Fibroblast of lung (primary cell): ENCODE data around the gene GPS1. TPM values are rescaled to one million over a fixed set of nuclear protein-coding genes. Genes with fewer than 3 reads are reported as not detected.

Experiments used
- DNase-seq, 2 donors: peaks; one replicate each; pipeline versions ENCODE4 v3.0.0 to v3.0.0-alpha.2; 2010; ENCODE audit warnings: low read depth in 2 of 2
- H2AFZ ChIP-seq: 2 replicates; pipeline ENCODE4 v1.5.1; 2012; ENCODE audit warnings: low read length, control low read depth, inconsistent platforms
- H3K27ac ChIP-seq: 2 replicates; pipeline ENCODE4 v1.5.1; 2011; ENCODE audit warnings: low read length, control low read depth; ENCODE audit not compliant: insufficient read depth
- H3K27me3 ChIP-seq: 2 replicates; pipeline ENCODE4 v1.5.1; 2011; ENCODE audit warnings: mild to moderate bottlenecking, low read length; ENCODE audit not compliant: control insufficient read depth, insufficient read depth
- H3K36me3 ChIP-seq: 2 replicates; pipeline ENCODE4 v1.5.1; 2011; ENCODE audit warnings: low read length; ENCODE audit not compliant: control insufficient read depth, insufficient read depth
- H3K4me1 ChIP-seq: 2 replicates; pipeline ENCODE4 v1.5.1; 2011; ENCODE audit warnings: low read length; ENCODE audit not compliant: control insufficient read depth, insufficient read depth; ENCODE audit errors: extremely low read depth
- H3K4me2 ChIP-seq: 2 replicates; pipeline ENCODE4 v1.5.1; 2011; ENCODE audit warnings: low read length, control low read depth; ENCODE audit not compliant: insufficient read depth; ENCODE audit errors: extremely low read depth
- H3K4me3 ChIP-seq, 4 experiments: fragments of 200-600 bp in 1 of 4; sonication (generic) in 1 of 4; replicated peaks in 1 of 4; 2 replicates each; pipeline ENCODE4 v1.5.1; 2011 to 2016; ENCODE audit warnings: low read length in 4 of 4, low read depth in 3 of 4, mild to moderate bottlenecking in 3 of 4, control low read depth in 2 of 4, inconsistent platforms in 1 of 4, mixed read lengths in 1 of 4; ENCODE audit not compliant: insufficient read depth in 1 of 4; ENCODE audit errors: control extremely low read depth in 1 of 4
- H3K79me2 ChIP-seq: 2 replicates; pipeline ENCODE4 v1.5.1; 2012; ENCODE audit warnings: mild to moderate bottlenecking, low read length, inconsistent platforms; ENCODE audit not compliant: control insufficient read depth, insufficient read depth
- H3K9ac ChIP-seq: 2 replicates; pipeline ENCODE4 v1.5.1; 2011; ENCODE audit warnings: mild to moderate bottlenecking, low read length, control low read depth; ENCODE audit not compliant: insufficient read depth
- H3K9me3 ChIP-seq: 2 replicates; pipeline ENCODE4 v1.5.1; 2012; ENCODE audit warnings: low read depth, low read length; ENCODE audit not compliant: control insufficient read depth, insufficient read depth
- H4K20me1 ChIP-seq: 2 replicates; pipeline ENCODE4 v1.5.1; 2011; ENCODE audit warnings: low read length; ENCODE audit not compliant: control insufficient read depth, insufficient read depth; ENCODE audit errors: extremely low read depth
- CTCF ChIP-seq, 2 donors: IDR thresholded peaks in 1 of 2; conservative IDR thresholded peaks in 1 of 2; 1 replicate in 1 of 2; 2 replicates in 1 of 2; pipeline ENCODE4 v1.5.1; 2011 to 2012; ENCODE audit warnings: low read length in 2 of 2, control low read depth in 1 of 2, inconsistent platforms in 1 of 2, low read depth in 1 of 2, mild to moderate bottlenecking in 1 of 2
- EZH2 ChIP-seq: IDR thresholded peaks from 2 replicates; pipeline ENCODE4 v1.5.1; 2012; ENCODE audit warnings: low read length, control low read depth, mild to moderate bottlenecking; ENCODE audit errors: missing control alignments
- polyA plus RNA-seq, 2 donors: library from polyadenylated mRNA; depleted of rRNA in 1 of 2; stranded (reverse) in 1 of 2; unstranded in 1 of 2; fragments of >200 nt; gene quantifications; 2 replicates each; pipeline ENCODE4 v1.2.1, GENCODE V29; 2011 to 2012; ENCODE audit warnings: missing spikeins in 1 of 2
- total RNA-seq: library from RNA; depleted of rRNA; stranded (reverse); fragments of >200 nt; gene quantifications from 2 replicates; pipeline ENCODE4 v1.2.1, GENCODE V29; 2014

GPS1 gene
- total and polyA plus RNA-seq, 2 donors (not counting 1 experiment from before 2014, with no cell fraction given): 53.3 to 76.6 TPM

DNA sequence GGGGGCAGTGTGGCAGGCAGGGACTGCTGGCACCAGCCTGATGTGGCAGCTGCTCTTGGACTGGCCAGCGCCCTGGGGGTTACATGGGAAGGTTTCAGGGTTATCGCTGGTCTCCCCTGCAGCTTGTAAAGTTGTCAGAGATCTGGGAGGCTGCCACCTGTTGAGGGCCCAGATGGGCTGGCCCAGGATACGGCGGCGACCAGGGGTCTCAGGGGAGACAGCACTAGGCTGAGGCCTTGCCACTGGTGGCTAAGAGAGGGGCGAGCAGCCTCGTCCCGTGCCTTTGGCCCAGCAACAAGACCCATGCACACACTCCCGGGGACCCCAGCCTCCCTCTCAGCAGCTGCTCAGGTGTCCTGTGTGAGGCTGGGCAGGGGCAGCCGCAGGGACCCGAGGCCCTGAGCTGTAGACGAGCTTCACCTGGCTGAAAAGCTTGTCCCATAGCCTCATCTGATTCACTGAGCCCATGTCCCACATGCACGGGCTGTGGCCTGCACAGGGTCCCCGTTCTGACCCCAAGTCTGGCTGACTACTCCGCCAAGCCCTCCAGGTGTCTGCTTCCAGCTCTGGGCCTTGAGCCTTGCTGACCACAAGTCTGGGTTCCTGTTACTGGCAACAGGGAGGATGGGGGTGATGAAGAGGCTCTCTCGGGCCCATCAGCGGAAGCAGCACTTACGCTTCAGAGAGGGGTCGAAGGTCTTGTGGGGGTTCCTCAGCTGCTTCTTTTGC is 7.7 kb downstream of the GPS1 start:
- no peaks in the 10 kb centered on the region for H3K9me3 ChIP-seq
- no peak overlapping the region for H3K9ac ChIP-seq
- H3K27me3 ChIP-seq: no peaks in the 10 kb centered on the region
- no peaks in the 10 kb centered on the region for H3K4me1 ChIP-seq
- H3K4me2 ChIP-seq: no peak overlapping the region
- H3K36me3 ChIP-seq: peaks cover 58% of the 10 kb centered on the region
- no peaks in the 10 kb centered on the region for H3K79me2 ChIP-seq
- no peak overlapping the region for H3K27ac ChIP-seq
- H3K4me3 ChIP-seq: no peak overlapping the region
- DNase-seq: no peak
- TF ChIP-seq EZH2 (no peak), CTCF (conservative IDR thresholded peaks at IDR 0.05 in 1 of 2, IDR thresholded peaks at IDR 0.05 in 1 of 2; ENCODE audit: low read depth in 1 of 2, low read length in 2 of 2) (no peak)
- no peaks in the 10 kb centered on the region for H4K20me1 ChIP-seq
- H2AFZ ChIP-seq: no peak overlapping the region

DNA sequence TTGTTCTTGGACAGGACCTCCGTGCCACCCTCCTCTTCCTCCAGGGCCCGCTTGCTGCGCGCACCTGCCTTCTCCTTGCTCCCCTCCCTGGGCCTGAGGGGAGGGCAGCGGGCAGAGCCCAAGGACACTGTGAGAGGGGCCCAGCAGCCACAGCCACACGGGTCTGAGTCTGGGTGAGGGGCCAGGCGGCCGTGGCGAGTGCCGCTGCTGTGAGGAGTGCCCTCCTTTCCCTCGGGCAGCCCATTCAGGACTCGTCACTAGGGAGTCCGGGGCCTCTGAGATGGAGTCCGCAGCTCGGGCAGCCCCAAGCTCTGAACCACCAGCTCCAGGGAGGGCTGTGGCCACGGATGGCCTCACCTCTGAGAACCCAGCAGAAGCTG is 8.3 kb downstream of the GPS1 start:
- H4K20me1 ChIP-seq: no peaks in the 10 kb centered on the region
- H3K27ac ChIP-seq: no peak overlapping the region
- DNase-seq: no peak
- peaks cover 54% of the 10 kb centered on the region for H3K36me3 ChIP-seq
- TF ChIP-seq CTCF (conservative IDR thresholded peaks at IDR 0.05 in 1 of 2, IDR thresholded peaks at IDR 0.05 in 1 of 2; ENCODE audit: low read depth in 1 of 2, low read length in 2 of 2) (no peak), EZH2 (no peak)
- no peaks in the 10 kb centered on the region for H3K4me1 ChIP-seq
- H3K4me3 ChIP-seq: no peak overlapping the region
- peaks cover 6% of the 10 kb centered on the region for H3K79me2 ChIP-seq
- no peak overlapping the region for H3K4me2 ChIP-seq
- H2AFZ ChIP-seq: no peak overlapping the region
- no peaks in the 10 kb centered on the region for H3K9me3 ChIP-seq
- no peaks in the 10 kb centered on the region for H3K27me3 ChIP-seq
- no peak overlapping the region for H3K9ac ChIP-seq

- Histone ChIP-seq H4K20me1 (no peaks in the 10 kb centered on the region), H3K27ac (no peak overlapping the region), H3K36me3 (peaks cover 50% of the 10 kb centered on the region), H3K27me3 (no peaks in the 10 kb centered on the region), H2AFZ (no peak overlapping the region), H3K9ac (no peak overlapping the region), H3K9me3 (no peaks in the 10 kb centered on the region), H3K79me2 (peaks cover 10% of the 10 kb centered on the region), H3K4me1 (no peaks in the 10 kb centered on the region), H3K4me2 (no peak overlapping the region), H3K4me3 (no peak overlapping the region)
- TF ChIP-seq CTCF (conservative IDR thresholded peaks at IDR 0.05 in 1 of 2, IDR thresholded peaks at IDR 0.05 in 1 of 2; ENCODE audit: low read depth in 1 of 2, low read length in 2 of 2) (no peak), EZH2 (no peak)
- DNase-seq: no peak
These were observed 8.9 kb downstream of the GPS1 start for GRCh38 chr17:82060614-82061013.
